ENCODE data around the gene FAM90A1.
"Not testable (repeated sequence)": the region's sequence is repeated elsewhere in the genome, so short reads cannot be mapped to it uniquely, and the experiment has no call there.

FAM90A1 gene, protein sequence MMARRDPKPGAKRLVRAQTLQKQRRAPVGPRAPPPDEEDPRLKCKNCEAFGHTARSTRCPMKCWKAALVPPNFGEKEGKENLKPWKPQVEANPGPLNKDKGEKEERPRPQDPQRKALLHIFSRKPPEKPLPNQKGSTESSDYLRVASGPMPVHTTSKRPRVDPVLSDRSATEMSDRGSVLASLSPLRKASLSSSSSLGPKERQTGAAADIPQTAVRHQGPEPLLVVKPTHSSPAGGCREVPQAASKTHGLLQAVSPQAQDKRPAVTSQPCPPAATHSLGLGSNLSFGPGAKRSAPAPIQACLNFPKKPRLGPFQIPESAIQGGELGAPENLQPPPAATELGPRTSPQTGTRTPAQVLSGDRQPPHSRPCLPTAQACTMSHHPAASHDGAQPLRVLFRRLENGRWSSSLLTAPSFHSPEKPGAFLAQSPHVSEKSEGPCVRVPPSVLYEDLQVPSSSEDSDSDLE

DNA sequence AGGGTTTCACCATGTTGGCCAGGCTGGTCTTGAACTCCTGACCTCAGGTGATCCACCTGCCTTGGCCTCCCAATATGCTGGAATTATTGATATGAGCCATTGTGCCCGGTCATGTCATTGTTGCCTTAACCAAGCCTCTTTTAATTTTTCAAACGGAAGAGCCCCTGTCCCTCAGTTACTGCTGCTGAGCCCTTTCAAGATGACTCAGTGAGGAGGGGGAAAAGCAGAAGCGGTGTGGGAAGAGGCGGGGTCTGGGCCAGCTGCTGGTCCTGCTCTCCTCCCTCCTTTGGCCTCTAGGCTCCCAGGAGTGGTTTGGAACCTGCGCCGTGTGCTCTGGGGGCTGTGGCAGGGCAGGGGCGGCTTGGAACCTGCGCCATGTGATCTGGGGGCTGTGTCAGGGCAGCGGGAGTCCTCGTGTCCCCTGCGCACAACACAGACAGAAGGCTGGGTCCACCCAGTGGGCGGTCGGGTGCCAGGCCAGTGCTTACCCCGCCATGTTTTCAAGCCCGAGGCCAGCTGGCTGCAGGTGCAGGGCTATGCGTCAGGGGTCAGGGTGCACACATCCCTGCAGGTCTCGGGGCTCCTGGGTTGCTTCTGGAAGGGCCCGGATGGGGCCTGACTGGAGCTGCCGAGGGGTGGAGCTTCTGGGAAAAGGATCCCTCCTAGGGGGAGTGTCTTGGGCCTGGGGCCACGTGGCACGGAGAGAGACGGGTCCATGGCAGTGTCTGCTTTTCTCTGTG, at the start of gene FAM90A1:
Gene FAM90A1 (minus strand): TSS at position 627 of the 740 bp plus-strand sequence. CDS start 2,786 bp downstream, outside the sequence.
- peak; percentile 84 for DNase-seq (ENCODE audit: low read depth, low spot score)

- not testable (repeated sequence) for DNase-seq (ENCODE audit: low read depth, low spot score)
Observed at GRCh38 chr12:8276397-8276796, 49.0 kb upstream of the FAM90A1 start.

DNA sequence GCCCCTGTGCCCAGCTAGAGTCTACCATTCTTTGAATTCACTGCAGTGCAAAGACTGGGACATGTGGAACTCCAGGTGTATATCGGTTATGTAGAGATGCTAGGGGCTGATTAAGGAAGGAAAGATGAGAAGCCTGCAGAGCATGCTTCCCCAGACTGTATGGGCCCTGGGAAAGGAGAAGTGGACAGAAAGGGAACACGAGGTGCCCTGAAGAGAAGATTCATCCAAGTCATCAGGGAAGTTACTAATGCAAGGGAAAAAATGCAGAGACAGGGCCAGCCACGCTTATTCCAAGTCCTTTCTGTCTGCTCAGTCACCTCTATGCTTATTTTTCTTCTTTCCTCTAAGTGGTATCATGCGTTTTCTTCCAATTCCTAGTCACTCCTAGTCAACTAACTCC, 39.3 kb upstream of the FAM90A1 start:
- not testable (repeated sequence) for DNase-seq (ENCODE audit: low read depth, low spot score)

- not testable (repeated sequence) for DNase-seq (ENCODE audit: low read depth, low spot score)
Observed at GRCh38 chr12:8264236-8264635, 36.8 kb upstream of the FAM90A1 start.

GRCh38 chr12:8261111-8261554, 33.7 kb upstream of the FAM90A1 start:
- not testable (repeated sequence) for DNase-seq (ENCODE audit: low read depth, low spot score)

DNA sequence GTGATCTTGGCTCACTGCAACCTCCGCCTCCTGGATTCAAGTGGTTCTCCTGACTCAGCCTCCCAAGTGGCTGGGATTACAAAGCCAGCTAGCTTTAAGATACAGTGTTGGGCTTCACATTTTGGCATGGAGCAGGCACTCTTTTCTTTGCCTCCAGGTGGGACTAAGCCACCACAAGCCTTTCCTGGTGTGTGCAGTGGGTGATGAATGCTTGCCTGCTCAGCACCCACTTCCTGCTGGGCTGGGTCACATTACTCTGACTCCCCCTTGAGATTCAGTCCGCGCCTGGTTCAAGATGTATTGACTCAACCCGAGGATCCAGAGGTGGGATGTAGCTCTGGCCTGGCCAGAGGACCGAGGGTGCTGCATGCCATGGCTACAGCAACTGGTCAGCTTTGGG, 28.9 kb upstream of the FAM90A1 start:
- DNase-seq (ENCODE audit: low read depth, low spot score), result not testable (repeated sequence)

DNA sequence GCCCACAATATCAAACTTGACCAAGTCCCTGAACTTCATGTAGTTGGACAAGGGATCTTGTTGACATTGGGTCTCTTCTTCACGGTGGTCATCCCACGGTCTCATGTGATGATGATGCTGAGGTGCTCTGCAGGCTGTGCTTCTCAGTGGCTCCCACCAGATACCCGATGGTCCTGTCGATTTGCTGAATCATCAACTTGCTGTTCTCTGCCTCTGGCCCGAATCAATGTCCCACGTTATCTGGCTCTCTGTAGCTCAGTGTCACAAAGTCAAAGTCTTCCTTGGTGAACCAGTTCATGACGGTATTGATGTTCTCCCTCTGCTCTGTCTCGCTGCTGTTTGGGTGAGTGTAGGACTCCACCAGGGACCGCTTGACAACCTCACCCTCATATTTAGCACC, 27.3 kb upstream of the FAM90A1 start:
- DNase-seq (ENCODE audit: low read depth, low spot score), result not testable (repeated sequence)

DNA sequence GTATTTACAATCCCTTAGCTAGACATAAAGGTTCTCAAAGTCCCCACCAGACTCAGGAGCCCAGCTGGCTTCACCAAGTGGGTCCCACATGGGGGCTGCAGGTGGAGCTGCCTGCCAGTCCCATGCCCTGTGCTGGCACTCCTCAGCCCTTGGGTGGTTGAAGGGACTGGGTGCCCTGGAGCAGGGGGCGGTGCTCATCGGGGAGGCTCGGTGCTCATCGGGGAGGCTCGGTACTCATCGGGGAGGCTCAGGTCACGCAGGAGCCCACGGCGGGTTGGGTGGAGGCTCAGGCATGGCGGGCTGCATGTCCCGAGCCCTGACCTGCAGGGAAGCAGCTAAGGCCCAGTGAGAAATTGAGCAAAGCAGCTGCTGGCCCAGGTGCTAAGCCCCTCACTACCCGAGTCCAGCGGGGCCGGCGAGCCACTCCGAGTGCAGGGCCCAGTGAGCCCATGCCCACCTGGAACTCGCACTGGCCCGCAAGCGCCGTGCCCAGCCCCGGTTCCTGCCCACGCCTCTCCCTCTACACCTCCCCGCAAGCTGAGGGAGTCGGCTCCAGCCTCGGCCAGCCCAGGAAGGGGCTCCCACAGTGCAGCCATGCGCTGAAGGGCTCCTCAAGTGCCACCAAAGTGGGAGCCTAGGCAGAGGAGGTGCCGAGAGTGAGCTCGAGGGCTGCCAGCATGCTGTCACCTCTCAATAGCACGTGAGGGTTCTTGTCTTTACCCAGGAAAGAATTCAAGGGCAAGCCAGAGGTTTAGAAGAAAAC, 24.8 kb upstream of the FAM90A1 start:
- not testable (repeated sequence) for DNase-seq (ENCODE audit: low read depth, low spot score)

GRCh38 chr12:8251616-8252015, 24.2 kb upstream of the FAM90A1 start:
- DNase-seq (ENCODE audit: low read depth, low spot score), result not testable (repeated sequence)

GRCh38 chr12:8246941-8247535, 19.6 kb upstream of the FAM90A1 start:
- peak; percentile 20 for DNase-seq (ENCODE audit: low read depth, low spot score)

GRCh38 chr12:8243682-8244161, 16.3 kb upstream of the FAM90A1 start:
- DNase-seq (ENCODE audit: low read depth, low spot score), result not testable (repeated sequence)

DNA sequence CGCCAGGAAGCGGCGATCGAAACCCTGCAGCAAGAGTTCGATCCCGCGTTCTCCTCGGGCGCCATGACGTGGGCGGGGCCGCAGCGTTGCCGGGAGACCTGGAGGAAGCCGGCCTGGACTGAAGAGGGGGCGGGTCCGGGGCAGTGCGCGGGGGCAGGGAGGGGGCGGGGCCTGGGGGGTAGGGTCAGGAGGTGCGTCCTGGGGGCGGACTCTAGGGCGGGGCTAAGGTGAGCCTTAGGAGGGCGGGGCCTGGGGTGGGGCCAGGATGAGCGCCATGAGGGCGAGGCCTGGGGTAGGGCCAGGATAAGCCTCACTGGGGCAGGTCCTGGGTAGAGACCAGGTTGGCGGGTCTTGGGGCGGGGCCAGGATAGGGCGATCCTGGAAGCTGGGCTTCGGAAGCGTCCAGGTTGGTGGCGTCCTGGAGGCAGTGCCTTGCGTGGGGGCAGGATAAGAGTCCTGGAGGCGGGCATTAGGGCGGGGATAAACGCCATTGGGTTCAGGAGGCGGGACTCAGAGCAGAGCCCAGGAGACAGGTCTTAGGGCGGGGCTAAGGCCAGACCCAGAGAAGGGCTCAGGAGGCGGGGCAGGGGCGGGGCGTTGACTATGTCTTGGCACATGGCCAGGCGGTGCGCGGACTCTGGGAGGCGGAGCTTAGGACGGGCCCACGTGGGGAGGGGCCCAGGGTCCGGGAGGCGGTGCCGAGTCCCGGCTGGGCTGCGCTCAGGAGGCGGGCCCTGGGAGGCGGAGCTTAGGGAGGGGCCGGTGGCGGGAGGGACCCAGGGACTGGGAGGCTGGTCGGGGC, 15.7 kb upstream of the FAM90A1 start:
- peak; percentile 99 for DNase-seq (ENCODE audit: low read depth, low spot score)

DNA sequence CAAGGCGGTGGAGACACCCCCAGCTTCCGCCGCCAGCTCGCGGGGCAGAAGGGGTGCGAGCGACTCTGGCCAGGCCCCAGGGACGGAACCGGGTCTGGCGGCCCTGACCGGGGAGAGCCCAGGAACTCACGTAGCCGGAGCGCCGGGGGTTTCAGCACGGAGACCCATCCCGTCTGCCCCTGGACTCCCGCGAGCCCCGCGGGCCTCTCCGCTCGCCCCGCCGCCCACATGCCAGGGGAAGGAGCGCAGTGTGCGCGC, 15.1 kb upstream of the FAM90A1 start:
- DNase-seq (ENCODE audit: low read depth, low spot score), result not testable (repeated sequence)

GRCh38 chr12:8241917-8242621, 14.7 kb upstream of the FAM90A1 start:
- DNase-seq (ENCODE audit: low read depth, low spot score), result not testable (repeated sequence)

DNA sequence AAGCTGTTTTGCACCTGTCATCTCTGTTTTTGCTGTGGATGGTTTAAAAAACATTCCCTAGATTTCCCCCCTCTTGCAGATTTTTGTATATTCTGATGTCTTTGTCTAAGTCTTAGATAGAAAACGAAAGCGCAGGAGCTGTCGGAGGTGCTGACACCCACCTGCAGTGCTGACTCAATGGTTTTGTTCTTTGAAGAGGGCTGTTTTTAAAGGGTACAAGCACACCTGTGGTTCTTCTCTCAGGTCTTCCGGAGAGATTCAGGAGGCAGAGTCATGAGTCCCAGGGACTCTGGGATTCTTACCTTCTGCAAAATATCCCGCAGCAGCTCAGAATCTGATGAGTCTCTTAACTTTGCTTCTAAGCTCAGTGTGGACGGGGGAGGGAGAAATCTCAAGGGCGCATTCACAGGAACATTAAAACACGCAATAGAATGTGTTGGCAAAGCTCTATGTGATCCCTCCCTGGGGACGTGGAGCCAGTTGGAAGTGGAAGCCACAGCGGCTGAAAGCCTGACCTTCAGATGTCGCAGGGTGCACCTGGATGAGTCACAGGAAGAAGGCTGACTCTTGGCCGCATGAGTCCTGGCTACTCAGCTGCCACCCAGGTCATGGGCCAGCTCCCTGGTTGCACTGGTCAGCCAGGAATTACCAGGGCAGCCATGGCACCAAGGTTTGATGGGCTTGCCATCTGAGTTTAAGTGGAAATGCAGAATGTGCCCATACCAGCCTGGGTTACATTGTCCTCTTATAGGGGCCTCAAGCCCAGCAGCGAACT, 13.1 kb upstream of the FAM90A1 start:
- not testable (repeated sequence) for DNase-seq (ENCODE audit: low read depth, low spot score)

- not testable (repeated sequence) for DNase-seq (ENCODE audit: low read depth, low spot score)
Observed at GRCh38 chr12:8237031-8237430, 9.6 kb upstream of the FAM90A1 start.

DNA sequence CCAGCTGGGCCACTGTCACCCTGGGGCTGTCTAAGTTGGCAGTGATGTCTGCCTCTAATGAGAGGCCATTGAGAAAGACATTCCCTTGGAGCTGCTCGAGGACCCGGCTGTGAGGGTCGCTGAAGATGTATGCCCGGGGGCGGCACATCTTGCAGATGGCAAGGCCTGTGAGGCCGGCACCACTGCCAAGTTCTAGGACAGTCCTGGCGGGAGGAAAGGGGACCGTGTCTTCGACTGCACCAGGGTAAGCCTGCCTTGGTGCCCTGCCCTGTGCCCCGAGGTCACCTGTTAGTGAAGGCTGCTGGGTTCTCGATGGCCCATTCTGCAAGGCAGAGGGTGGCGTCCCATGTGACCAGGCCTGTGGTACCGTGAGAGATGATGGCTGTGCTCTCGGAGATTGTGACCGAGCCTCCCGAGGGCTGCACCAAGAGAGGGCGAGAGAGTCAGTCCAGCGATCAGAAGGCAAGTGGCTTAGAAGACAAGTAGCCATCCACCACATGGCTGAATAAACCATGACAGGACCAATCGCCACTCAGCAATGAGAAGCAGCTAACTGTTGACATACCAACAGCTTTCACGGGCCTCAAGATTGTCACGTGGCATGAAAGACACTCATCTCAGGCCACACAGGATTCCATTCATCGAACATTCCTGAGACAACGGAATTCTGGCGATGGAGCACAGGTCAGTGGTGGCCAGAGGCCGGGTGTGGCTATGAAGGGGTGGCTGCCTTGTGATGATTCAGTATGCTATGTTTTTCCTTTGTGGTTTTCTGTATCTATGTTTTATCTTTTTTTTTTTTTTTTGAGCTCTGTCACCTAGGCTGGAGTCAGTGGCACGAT, 8.1 kb upstream of the FAM90A1 start:
- not testable (repeated sequence) for DNase-seq (ENCODE audit: low read depth, low spot score)

- DNase-seq (ENCODE audit: low read depth, low spot score), result not testable (repeated sequence)
Observed at GRCh38 chr12:8234746-8235145, 7.3 kb upstream of the FAM90A1 start.
